BJ (cell line): ENCODE measurements around the gene GNGT2. TPM values are rescaled to one million over a fixed set of nuclear protein-coding genes. Genes with fewer than 3 reads are reported as not detected.
"Not testable (repeated sequence)": the region's sequence is repeated elsewhere in the genome, so short reads cannot be mapped to it uniquely, and the experiment has no call there.

Experiments used
- CTCF ChIA-PET: fragments of 350-600 bp; formaldehyde crosslinking; extraction: SDS; loops from one replicate; lab custom pipeline; 2021; ENCODE audit warnings: antibody characterized with exemption, inconsistent platforms; lab: Yijun Ruan, JAX
- POLR2A ChIA-PET: fragments of 300-600 bp; sonication (Branson Sonifier 250); formaldehyde crosslinking; extraction: SDS; loops from one replicate; lab custom pipeline; 2021; ENCODE audit warnings: antibody characterized with exemption; lab: Charles Lee
- DNase-seq: peaks from one replicate; pipeline ENCODE4 v3.0.0-alpha.2; 2011; ENCODE audit warnings: low read depth
- H3K27me3 ChIP-seq: 2 replicates; pipeline ENCODE4 v1.6.0; 2011; ENCODE audit warnings: low read length; ENCODE audit not compliant: control insufficient read depth, insufficient read depth
- H3K36me3 ChIP-seq: 2 replicates; pipeline ENCODE4 v1.5.1; 2011; ENCODE audit warnings: low read length; ENCODE audit not compliant: control insufficient read depth, insufficient read depth
- H3K4me3 ChIP-seq: 2 replicates; pipeline ENCODE4 v1.5.1; 2011; ENCODE audit warnings: low read depth, mild to moderate bottlenecking, control low read depth, low read length
- CTCF ChIP-seq: IDR thresholded peaks from 2 replicates; pipeline ENCODE4 v1.5.1; 2011; ENCODE audit warnings: low read depth, mild to moderate bottlenecking, control low read depth, inconsistent platforms, low read length, moderate library complexity; ENCODE audit not compliant: insufficient read depth
- polyA plus RNA-seq: library from polyadenylated mRNA; depleted of rRNA; stranded (reverse); fragments of >200 nt; gene quantifications from 2 replicates; pipeline ENCODE4 v1.2.3, GENCODE V29; 2011

The GNGT2 gene
- polyA plus RNA-seq, 1 experiment: 0.45 TPM

- no peak for TF ChIP-seq CTCF
- Histone ChIP-seq H3K36me3 (no peaks in the 10 kb centered on the region), H3K27me3 (peaks cover 4% of the 10 kb centered on the region; the same call in 1 of the 2 replicates), H3K4me3 (no peak overlapping the region)
- ChIA-PET CTCF (interaction anchor here (0.6 to 7.2 kb wide), 20 partner anchors 8 to 208 kb away, joined by 3 to 84 read pairs (median 6); partner anchors contain the start of genes ABI3, GNGT2 and PHOSPHO1), POLR2A (no interaction called here)
- no peak for DNase-seq
Observed at GRCh38 chr17:49180998-49181635, 29.3 kb downstream of the GNGT2 start.

- POLR2A ChIA-PET: no interaction called here
- Histone ChIP-seq H3K27me3 (peaks cover 4% of the 10 kb centered on the region; the same call in 1 of the 2 replicates), H3K36me3 (no peaks in the 10 kb centered on the region), H3K4me3 (no peak overlapping the region)
- DNase-seq: no peak
- TF ChIP-seq CTCF: peak; percentile 87
- CTCF ChIA-PET: interaction anchor here (0.7 to 7.2 kb wide), 29 partner anchors 9 to 208 kb away, joined by 3 to 84 read pairs (median 5); partner anchors contain the start of genes ABI3, GNGT2 and PHOSPHO1
Observed at GRCh38 chr17:49180303-49180702, 30.1 kb downstream of the GNGT2 start.

GRCh38 chr17:49175978-49176377 lies 34.4 kb downstream of the GNGT2 start:
- CTCF ChIA-PET: interaction anchor here (0.6 to 1.7 kb wide), 2 partner anchors 51 to 52 kb away, joined by 3 to 4 read pairs; no protein-coding TSS in a partner anchor

GRCh38 chr17:49170711-49171110 lies 39.7 kb downstream of the GNGT2 start:
- H3K36me3 ChIP-seq, H3K4me3 ChIP-seq, POLR2A ChIA-PET, DNase-seq: not testable (repeated sequence)
- CTCF ChIA-PET: interaction anchor here (1.9 kb wide), 1 partner anchor 9 kb away, joined by 18 read pairs; no protein-coding TSS in a partner anchor
- peaks cover 11% of the 10 kb centered on the region for H3K27me3 ChIP-seq

More at GRCh38 chr17:49175978-49176377, 34.4 kb downstream of the GNGT2 start:
- H3K36me3 ChIP-seq, H3K27me3 ChIP-seq, H3K4me3 ChIP-seq, DNase-seq, POLR2A ChIA-PET: not testable (repeated sequence)

GRCh38 chr17:49170216-49170615 lies 40.2 kb downstream of the GNGT2 start:
- Histone ChIP-seq H3K4me3 (no peak overlapping the region), H3K27me3 (peaks cover 11% of the 10 kb centered on the region), H3K36me3 (no peaks in the 10 kb centered on the region)
- no peak for DNase-seq
- ChIA-PET CTCF (interaction anchor here (1.9 kb wide), 1 partner anchor 10 kb away, joined by 18 read pairs; no protein-coding TSS in a partner anchor), POLR2A (no interaction called here)
- no peak for TF ChIP-seq CTCF

- no peak for TF ChIP-seq CTCF
- CTCF ChIA-PET: interaction anchor here (1.7 kb wide), 1 partner anchor 11 kb away, joined by 10 read pairs; no protein-coding TSS in a partner anchor
- H3K27me3 ChIP-seq: peaks cover 13% of the 10 kb centered on the region
- no peak for DNase-seq
- POLR2A ChIA-PET: no interaction called here
- no peak overlapping the region for H3K4me3 ChIP-seq
- H3K36me3 ChIP-seq: no peaks in the 10 kb centered on the region
Observed at GRCh38 chr17:49168706-49169105, 41.7 kb downstream of the GNGT2 start.
